BJ (cell line): ENCODE data around the gene DNAJC11. TPM values are rescaled to one million over a fixed set of nuclear protein-coding genes. Genes with fewer than 3 reads are reported as not detected.
A peak's percentile ranks its signal among the peaks of the same experiment; 100 is the strongest.
"Not testable (repeated sequence)": the region's sequence is repeated elsewhere in the genome, so short reads cannot be mapped to it uniquely, and the experiment has no call there.

Source experiments
- CTCF ChIA-PET: fragments of 350-600 bp; formaldehyde crosslinking; extraction: SDS; loops from one replicate; lab custom pipeline; 2021; ENCODE audit warnings: antibody characterized with exemption, inconsistent platforms; lab: Yijun Ruan, JAX
- POLR2A ChIA-PET: fragments of 300-600 bp; sonication (Branson Sonifier 250); formaldehyde crosslinking; extraction: SDS; loops from one replicate; lab custom pipeline; 2021; ENCODE audit warnings: antibody characterized with exemption; lab: Charles Lee
- DNase-seq: peaks from one replicate; pipeline ENCODE4 v3.0.0-alpha.2; 2011; ENCODE audit warnings: low read depth
- H3K27me3 ChIP-seq: 2 replicates; pipeline ENCODE4 v1.6.0; 2011; ENCODE audit warnings: low read length; ENCODE audit not compliant: control insufficient read depth, insufficient read depth
- H3K36me3 ChIP-seq: 2 replicates; pipeline ENCODE4 v1.5.1; 2011; ENCODE audit warnings: low read length; ENCODE audit not compliant: control insufficient read depth, insufficient read depth
- H3K4me3 ChIP-seq: 2 replicates; pipeline ENCODE4 v1.5.1; 2011; ENCODE audit warnings: low read depth, mild to moderate bottlenecking, control low read depth, low read length
- polyA plus RNA-seq: library from polyadenylated mRNA; depleted of rRNA; stranded (reverse); fragments of >200 nt; gene quantifications from 2 replicates; pipeline ENCODE4 v1.2.3, GENCODE V29; 2011
- TF ChIP-seq, protein P1 (sequence below): IDR thresholded peaks from 2 replicates; pipeline ENCODE4 v1.5.1; 2011; ENCODE audit warnings: low read depth, mild to moderate bottlenecking, control low read depth, inconsistent platforms, low read length, moderate library complexity; ENCODE audit not compliant: insufficient read depth

The DNAJC11 gene
- polyA plus RNA-seq, 1 experiment, result 36.0 TPM

DNA sequence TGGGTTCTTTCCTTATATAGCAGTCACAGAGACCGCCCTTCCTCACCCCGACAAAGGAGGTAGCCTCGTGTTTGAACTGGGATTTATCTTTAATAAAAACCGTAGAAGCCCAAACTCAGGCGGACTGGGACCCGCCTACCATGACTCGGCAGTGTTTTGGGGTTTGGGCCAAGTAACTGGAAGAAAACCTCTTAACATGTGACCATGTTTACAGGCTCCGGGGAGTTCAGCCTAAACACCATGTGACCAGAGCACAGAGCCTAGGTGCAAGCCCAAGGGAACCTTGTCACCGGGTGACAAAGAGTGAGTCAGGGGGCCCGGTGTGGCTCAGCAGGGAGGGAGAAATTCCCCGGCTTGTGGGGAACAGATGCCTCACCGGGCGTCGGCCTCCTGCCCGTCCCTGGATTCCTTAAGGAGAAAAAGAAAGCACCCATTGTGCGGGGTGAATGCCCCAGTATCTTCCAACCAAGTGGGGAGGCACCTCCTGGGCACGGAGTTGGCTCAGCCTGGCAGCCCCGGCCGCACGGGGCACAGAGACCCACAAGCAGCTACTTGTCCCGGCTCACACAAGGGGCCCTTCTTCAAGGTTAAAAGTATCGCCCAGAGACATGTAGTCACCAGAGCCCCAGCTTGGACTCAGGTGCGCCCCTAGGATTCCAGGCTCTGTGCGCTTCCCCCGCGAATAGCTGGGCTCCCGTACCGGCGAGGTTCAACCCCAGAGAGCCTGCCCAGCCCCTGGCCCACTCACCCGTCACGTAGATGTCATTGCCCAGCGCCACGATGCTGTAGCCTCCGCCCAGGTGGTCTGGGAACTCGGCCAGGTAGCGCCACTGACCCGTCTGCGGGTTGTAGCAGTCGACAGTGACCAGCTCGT lies 100.3 kb downstream of the DNAJC11 start:
- Histone ChIP-seq H3K36me3 (peaks cover 28% of the 10 kb centered on the region), H3K27me3 (no peaks in the 10 kb centered on the region), H3K4me3 (peak overlapping the region; percentile 97)
- ChIA-PET POLR2A (no interaction called here), CTCF (interaction anchor here (0.6 to 5.6 kb wide), 5 partner anchors 22 to 595 kb away, joined by 3 to 29 read pairs (median 4); partner anchors contain the start of genes NOL9 and TAS1R1)
- peak; percentile 77 for DNase-seq
- TF ChIP-seq, protein P1, sequence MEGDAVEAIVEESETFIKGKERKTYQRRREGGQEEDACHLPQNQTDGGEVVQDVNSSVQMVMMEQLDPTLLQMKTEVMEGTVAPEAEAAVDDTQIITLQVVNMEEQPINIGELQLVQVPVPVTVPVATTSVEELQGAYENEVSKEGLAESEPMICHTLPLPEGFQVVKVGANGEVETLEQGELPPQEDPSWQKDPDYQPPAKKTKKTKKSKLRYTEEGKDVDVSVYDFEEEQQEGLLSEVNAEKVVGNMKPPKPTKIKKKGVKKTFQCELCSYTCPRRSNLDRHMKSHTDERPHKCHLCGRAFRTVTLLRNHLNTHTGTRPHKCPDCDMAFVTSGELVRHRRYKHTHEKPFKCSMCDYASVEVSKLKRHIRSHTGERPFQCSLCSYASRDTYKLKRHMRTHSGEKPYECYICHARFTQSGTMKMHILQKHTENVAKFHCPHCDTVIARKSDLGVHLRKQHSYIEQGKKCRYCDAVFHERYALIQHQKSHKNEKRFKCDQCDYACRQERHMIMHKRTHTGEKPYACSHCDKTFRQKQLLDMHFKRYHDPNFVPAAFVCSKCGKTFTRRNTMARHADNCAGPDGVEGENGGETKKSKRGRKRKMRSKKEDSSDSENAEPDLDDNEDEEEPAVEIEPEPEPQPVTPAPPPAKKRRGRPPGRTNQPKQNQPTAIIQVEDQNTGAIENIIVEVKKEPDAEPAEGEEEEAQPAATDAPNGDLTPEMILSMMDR, result peak; percentile 16; the same call in 1 of the 2 replicates

GRCh38 chr1:6600410-6601048 lies 101.1 kb downstream of the DNAJC11 start:
- no peaks in the 10 kb centered on the region for H3K27me3 ChIP-seq
- H3K36me3 ChIP-seq, result peaks cover 33% of the 10 kb centered on the region
- ChIA-PET CTCF (interaction anchor here (0.8 to 5.6 kb wide), 3 partner anchors 23 to 46 kb away, joined by 3 to 29 read pairs (median 4); partner anchors contain the start of genes NOL9 and TAS1R1), POLR2A (no interaction called here)
- DNase-seq, result no peak
- TF ChIP-seq, protein P1, result no peak
- H3K4me3 ChIP-seq, result peak overlapping the region; percentile 97

DNA sequence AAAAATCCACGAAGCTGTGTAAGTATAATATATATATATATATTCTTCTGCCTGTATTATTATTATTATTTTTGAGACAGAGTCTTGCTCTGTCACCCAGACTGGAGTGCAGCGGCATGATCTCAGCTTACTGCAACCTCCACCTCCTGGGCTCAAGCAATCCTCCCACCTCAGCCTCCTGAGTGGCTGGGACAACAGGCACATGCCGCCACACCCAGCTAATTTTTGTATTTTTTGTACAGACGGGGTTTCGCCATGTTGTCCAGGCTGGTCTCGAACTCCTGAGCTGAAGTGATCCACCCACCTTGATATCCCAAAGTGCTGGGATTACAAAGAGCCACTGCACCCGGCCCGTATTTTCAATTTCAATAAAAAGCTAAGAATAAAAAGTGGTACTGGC lies 101.6 kb downstream of the DNAJC11 start:
- CTCF ChIA-PET, result interaction anchor here (0.8 to 5.6 kb wide), 2 partner anchors 24 to 46 kb away, joined by 3 to 29 read pairs; partner anchors contain the start of genes NOL9 and TAS1R1
- Histone ChIP-seq H3K36me3 (peaks cover 37% of the 10 kb centered on the region), H3K4me3 (peak overlapping the region; percentile 97)
- POLR2A ChIA-PET, DNase-seq, H3K27me3 ChIP-seq: not testable (repeated sequence)

DNA sequence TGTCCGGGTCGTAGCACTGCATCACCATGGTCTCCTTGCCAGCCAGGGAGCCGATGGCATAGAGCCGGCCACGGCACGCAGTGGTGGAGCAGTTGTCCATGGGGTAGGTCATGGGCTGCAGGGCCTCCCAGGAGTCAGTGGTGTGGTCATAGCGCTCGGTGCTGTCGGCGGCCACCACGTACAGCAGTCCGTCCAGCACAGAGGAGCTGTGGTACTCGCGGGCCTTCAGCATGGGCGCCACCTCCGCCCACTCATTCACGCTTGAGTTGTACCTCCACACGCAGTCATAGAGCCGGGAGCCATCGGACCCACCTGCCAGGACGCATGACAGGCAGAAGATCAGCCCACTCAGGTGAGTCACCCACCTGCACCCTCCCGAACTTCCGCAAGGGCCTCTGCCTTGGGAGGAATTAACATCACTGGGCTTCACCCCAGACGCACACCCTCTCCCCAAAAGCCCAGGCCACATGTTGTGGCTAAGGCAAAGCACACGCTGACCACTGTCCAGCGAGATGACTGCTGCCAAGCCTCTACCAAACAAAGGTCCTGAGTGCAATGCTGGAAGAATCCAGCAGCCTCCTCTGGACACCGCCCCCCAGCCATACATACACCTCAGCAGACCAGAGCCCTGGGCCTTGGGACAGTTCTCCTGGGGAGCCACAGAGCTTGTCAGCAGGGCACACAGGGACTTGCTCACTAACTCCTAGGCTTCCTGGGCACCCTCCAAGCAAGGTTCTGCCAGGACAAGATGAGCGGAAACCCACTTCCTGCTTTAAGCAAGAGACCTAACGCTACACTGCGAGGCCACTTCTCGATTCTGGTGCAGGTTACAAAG lies 102.3 kb downstream of the DNAJC11 start:
- TF ChIP-seq, protein P1, result no peak
- peak overlapping the region; percentile 14; the same call in 1 of the 2 replicates for H3K4me3 ChIP-seq

GRCh38 chr1:6597777-6598131 lies 103.9 kb downstream of the DNAJC11 start:
- ChIA-PET CTCF (interaction anchor here (1.0 to 5.6 kb wide), 2 partner anchors 8 to 44 kb away, joined by 3 to 29 read pairs; partner anchors contain the start of genes NOL9 and TAS1R1), POLR2A (no interaction called here)
- no peak for DNase-seq
- Histone ChIP-seq H3K27me3 (no peaks in the 10 kb centered on the region), H3K4me3 (no peak overlapping the region), H3K36me3 (peaks cover 50% of the 10 kb centered on the region)
- TF ChIP-seq, protein P1, result no peak

More for the DNA sequence above, 102.3 kb downstream of the DNAJC11 start:
- Histone ChIP-seq H3K27me3 (no peaks in the 10 kb centered on the region), H3K36me3 (peaks cover 39% of the 10 kb centered on the region)
- DNase-seq, result no peak
- POLR2A ChIA-PET, result no interaction called here
- CTCF ChIA-PET, result interaction anchor here (0.8 to 5.6 kb wide), 2 partner anchors 23 to 45 kb away, joined by 3 to 29 read pairs; partner anchors contain the start of genes NOL9 and TAS1R1
